Measurements from ENCODE around the gene NOS1AP.

DNA sequence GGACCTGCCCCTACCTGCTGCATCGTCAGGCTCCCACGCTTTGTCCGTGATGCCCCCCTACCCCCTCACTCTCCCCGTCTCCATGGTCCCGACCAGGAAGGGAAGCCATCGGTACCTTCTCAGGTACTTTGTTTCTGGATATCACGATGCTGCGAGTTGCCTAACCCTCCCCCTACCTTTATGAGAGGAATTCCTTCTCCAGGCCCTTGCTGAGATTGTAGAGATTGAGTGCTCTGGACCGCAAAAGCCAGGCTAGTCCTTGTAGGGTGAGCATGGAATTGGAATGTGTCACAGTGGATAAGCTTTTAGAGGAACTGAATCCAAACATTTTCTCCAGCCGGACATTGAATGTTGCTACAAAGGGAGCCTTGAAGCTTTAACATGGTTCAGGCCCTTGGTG is 298.3 kb downstream of the NOS1AP start:
- TF ChIP-seq LEF1 (IDR thresholded peaks at IDR 0.05; ENCODE audit: borderline replicate concordance) (no peak), HDGF (IDR thresholded peaks at IDR 0.05; ENCODE audit: borderline replicate concordance) (no peak), ZNF384 (IDR thresholded peaks at IDR 0.05) (no peak), NFRKB (IDR thresholded peaks at IDR 0.05) (no peak), SUZ12 (IDR thresholded peaks at IDR 0.05) (no peak), SP1 (IDR thresholded peaks at IDR 0.05) (no peak), ARNT (IDR thresholded peaks at IDR 0.05) (no peak), FOXM1 (IDR thresholded peaks at IDR 0.05; ENCODE audit: borderline replicate concordance) (no peak), BHLHE40 (IDR thresholded peaks at IDR 0.05; ENCODE audit: borderline replicate concordance) (no peak)
- TF ChIP-seq, protein P1, sequence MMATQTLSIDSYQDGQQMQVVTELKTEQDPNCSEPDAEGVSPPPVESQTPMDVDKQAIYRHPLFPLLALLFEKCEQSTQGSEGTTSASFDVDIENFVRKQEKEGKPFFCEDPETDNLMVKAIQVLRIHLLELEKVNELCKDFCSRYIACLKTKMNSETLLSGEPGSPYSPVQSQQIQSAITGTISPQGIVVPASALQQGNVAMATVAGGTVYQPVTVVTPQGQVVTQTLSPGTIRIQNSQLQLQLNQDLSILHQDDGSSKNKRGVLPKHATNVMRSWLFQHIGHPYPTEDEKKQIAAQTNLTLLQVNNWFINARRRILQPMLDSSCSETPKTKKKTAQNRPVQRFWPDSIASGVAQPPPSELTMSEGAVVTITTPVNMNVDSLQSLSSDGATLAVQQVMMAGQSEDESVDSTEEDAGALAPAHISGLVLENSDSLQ (IDR thresholded peaks at IDR 0.05): no peak
